HEK293T (cell line): ENCODE measurements around the gene CGN.

Experiments used
- ELF4 ChIP-seq: fragments of 450-650 bp; IDR thresholded peaks from 2 replicates; pipeline ENCODE4 v1.6.1; 2017; ENCODE audit warnings: antibody characterized with exemption
- FOXK2 ChIP-seq: fragments of 450-650 bp; IDR thresholded peaks from 2 replicates; pipeline ENCODE4 v1.6.1; 2016; ENCODE audit warnings: mild to moderate bottlenecking
- SP1 ChIP-seq: fragments of 450-650 bp; IDR thresholded peaks from 2 replicates; pipeline ENCODE4 v1.6.1; 2017

GRCh38 chr1:151542710-151543129, 31.5 kb downstream of the CGN start:
- TF ChIP-seq ELF4 (no peak), SP1 (no peak), FOXK2 (no peak)
